Activated T-helper 1 cell treated with anti-CD3 and anti-CD28 coated beads, Interleukin-2, amount 50 U/mL, for 16 hours (primary cell): ENCODE measurements around the gene PLET1.

Experiments used
- DNase-seq, 2 donors: peaks; one replicate each; pipeline ENCODE4 v3.0.0-alpha.2; 2020; ENCODE audit warnings: low read depth in 1 of 2, low spot score in 1 of 2

Gene PLET1

DNA sequence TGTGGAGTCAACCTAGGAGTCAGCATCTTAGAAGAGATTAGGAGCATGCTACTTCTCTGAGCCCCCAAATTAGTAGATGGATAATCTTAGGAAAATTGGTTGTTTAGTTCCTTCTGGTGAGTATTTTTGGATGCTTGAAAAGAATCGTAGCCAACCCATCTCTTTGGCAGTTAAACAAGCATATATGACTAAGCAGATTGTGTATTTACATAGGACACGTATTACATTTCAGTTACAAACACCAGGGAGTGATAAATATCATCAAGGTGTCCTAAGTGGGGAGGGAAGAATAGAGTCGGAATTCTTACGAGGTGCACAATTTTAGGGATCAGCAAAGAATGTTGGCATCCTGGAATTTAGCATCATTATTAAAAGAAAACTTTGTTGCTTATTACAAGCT is 13.5 kb downstream of the PLET1 start:
- no peak for DNase-seq

DNA sequence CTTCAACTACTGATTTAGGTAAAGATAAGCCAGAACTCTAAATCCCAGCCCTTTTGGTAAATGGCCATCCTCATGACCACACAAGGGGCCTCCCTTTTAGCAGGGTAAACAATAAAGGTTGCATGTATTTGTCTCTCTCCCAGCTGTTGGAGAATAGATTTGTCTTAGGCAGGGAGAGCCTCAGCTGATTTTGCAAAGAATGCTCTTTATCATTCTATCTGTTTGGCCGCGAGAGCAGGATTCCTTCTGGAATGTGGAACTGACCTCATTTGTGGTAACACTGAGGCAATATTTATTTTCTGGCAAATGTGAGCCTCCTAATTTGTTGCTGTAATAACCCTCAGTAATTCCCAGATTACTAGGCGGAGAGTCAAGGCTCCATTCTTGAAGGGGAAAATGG is 19.2 kb downstream of the PLET1 start:
- DNase-seq, result no peak

- no peak for DNase-seq
Observed at GRCh38 chr11:112238041-112238440, 22.6 kb downstream of the PLET1 start.

GRCh38 chr11:112237451-112237850 is 23.2 kb downstream of the PLET1 start:
- no peak for DNase-seq

DNA sequence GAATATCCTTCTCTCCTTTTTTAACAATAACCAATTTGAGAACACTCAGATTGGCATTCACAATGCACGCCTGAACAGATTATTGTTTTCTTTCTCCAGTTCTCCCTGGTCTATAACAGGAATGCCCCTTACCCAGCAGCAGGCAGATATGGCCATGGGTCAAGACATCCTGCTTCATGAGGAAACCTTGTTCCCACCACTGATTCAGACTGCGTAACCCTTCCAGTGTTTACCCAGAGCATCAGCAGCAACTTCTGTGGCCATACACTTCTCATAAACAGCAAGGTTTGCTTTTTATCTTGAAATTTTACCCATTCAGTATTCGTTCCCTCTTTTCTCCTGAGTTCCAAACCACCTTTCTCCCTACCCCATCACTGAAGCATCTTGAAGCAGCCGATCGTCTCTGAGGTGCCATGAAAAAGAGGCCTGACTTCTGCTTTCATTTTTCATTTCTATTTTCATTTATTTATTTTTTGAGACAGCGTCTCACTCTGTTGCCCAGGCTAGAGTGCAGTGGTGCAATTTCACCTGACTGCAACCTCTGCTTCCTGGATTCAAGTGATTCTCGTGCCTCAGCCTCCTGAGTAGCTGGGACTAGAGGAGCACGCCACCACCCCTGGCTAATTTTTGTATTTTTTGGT is 24.8 kb downstream of the PLET1 start:
- DNase-seq, result no peak

DNA sequence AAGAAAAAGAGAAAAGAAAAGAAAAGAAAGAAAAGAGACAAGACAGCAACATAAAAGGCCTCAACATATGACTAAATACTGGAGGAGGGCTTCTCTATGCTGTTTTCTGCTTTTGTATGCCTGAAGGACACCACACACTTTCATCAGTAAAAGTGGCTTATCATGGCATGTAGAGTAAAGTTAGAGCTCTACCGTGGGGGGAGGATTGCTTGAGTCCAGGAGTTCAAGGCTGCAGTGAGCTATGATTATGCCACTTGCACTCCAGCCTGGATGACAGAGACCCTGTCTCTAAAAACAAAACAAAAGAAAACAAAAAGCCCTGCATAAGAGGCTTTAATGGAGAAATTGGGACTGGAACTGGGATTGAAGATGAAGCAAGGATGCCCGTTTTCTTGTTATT is 28.7 kb downstream of the PLET1 start:
- no peak for DNase-seq

DNA sequence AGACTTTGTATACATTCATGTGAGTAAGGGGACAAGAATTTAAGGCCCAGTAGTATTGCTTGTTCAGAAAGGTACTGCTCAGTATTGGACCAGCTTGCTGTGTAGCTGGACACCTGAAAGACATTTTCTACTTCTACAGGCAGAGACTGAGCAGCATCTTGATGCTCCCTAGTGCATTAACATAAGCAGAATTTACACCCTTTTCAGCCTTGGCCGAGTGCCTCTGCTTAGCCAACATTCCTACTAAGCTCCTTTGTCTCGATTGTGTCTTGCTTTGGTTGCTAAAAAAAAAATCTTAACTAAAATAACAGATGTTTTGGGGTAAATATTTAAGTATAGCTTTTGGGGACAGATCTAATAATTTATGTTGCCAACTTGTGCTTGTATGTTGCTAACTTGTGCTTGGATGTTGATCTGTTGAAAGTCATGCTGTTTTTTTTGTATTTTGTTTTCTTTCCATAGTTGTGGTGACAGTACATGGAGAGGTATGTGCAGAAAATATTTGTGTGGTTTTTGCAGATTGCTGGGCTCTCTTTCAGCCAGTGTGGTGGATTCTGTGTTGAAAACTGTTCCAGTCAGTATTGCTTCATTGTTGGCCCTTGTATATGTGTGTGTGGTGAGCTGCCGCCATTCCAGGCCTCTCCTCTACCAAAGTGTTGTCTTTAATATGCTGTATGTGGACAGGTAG is 30.8 kb downstream of the PLET1 start:
- DNase-seq, result no peak

GRCh38 chr11:112229159-112229558 is 31.5 kb downstream of the PLET1 start:
- no peak for DNase-seq

- DNase-seq, result no peak
Observed at GRCh38 chr11:112228706-112229105, 32.0 kb downstream of the PLET1 start.

DNA sequence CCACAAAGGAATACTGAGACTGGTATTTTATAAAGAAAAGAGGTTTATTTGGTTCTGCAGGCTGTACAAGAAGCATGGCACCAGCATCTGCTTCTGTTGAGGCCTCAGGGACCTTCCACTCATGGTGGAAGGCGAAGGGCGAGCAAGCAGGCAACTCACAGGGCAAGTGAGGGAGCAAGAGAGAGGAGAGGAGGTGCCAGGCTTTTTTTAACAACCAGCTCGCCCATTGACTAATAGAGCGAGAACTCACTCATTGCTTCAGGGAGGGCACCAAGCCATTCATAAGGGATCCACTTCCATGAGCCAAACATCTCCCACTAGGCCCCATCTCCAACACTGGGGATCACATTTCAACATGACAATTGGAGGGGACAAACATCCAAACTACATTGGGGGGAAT is 33.2 kb downstream of the PLET1 start:
- DNase-seq, result no peak

- DNase-seq, result no peak
Observed at GRCh38 chr11:112226831-112227401, 33.7 kb downstream of the PLET1 start.

- DNase-seq, result peak; percentile 62 to 75
Observed at GRCh38 chr11:112226062-112226830, 34.4 kb downstream of the PLET1 start, which contains the start of gene PTS. Gene PTS (plus strand): TSS chr11:112226428. CDS start chr11:112226444, 16 bp downstream.

GRCh38 chr11:112225753-112226061 is 35.0 kb downstream of the PLET1 start:
- no peak for DNase-seq

GRCh38 chr11:112223754-112224532 is 36.7 kb downstream of the PLET1 start:
- DNase-seq, result no peak

DNA sequence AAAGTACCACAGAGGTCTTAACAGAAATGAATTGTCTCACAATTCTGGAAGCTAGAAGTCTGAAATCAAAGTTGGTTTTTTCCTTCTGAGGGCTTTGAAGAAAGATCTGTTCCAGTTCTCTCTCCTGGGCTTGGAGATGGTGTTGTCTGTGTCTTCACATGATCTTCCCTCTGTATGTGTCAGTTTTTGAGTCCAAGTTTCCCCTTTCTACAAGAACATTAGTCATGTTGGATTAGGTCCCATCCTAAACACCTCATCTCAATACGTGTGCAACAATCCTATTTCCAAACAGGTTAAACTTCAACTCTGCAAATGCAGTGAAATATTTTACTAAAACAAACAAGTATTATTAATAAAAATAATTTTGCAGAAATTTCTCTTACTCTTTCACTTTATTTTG is 37.5 kb downstream of the PLET1 start:
- no peak for DNase-seq

- no peak for DNase-seq
Observed at GRCh38 chr11:112222303-112222702, 38.4 kb downstream of the PLET1 start.

DNA sequence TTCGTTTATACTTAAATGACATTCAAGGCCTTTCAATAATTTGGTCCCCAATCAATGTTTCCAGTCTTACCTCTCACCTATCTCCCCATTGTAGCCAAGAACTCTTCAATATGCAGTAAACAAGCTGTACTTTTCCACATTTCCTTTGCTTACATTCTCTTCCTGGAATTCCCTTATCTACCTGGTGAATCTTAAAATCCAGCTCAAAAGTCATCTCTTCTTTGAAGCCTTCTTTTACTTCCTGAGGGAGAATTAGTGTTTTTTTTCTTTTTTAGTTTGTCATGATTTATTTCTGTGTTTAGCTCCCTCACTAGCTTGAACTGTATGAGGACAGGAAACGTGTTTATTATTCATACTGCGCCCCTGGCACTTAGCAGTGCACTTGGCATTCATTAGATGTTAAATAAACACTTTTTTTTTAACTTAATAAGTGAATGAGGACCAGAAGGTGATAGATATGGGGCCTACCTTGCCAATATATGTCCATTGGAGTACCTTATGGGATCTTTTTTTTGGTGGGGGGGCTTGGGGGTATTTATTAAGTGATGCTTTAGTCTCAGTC is 39.3 kb downstream of the PLET1 start:
- no peak for DNase-seq

- DNase-seq, result no peak
Observed at GRCh38 chr11:112219476-112220232, 41.0 kb downstream of the PLET1 start.

GRCh38 chr11:112216561-112217105 is 44.0 kb downstream of the PLET1 start:
- DNase-seq, result no peak

DNA sequence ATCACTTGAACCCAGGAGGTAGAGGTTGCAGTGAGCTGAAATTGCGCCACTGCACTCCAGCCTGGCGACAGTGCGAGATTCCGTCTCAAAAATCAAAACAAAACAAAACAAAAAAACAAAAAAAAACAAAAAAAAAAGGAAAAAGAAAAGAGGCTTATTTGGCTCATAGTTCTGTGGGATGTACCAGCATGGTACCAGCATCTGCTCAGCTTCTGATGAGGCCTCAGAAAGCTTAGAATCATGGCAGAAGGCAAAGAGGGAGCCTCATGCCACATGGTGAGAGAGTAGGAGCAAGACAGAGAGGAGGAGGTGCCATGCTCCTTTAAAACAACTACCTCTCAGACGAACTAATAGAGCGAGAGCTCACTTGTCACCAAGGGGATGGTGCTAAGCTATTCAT is 45.0 kb downstream of the PLET1 start:
- DNase-seq, result no peak
